ENCODE data around the gene GSE1. TPM values are rescaled to one million over a fixed set of nuclear protein-coding genes. Genes with fewer than 3 reads are reported as not detected.

The GSE1 gene
- polyA plus RNA-seq, 1 donor (not counting 4 experiments of a cell fraction or from before 2014, with no cell fraction given): 5.0 TPM

- Histone ChIP-seq H3K4me3 (ENCODE audit: control insufficient read depth in 2 of 3, extremely low read depth in 1 of 3, insufficient read depth in 2 of 3, low read depth in 1 of 3, low read length in 3 of 3) (no peak overlapping the region), H2AFZ (ENCODE audit: control insufficient read depth, low read length) (no peak overlapping the region), H3K36me3 (ENCODE audit: control insufficient read depth in 2 of 2, extremely low read depth in 1 of 2, insufficient read depth in 2 of 2, low read length in 2 of 2) (peaks cover 0 to 2% of the 10 kb centered on the region in 2 experiments), H3K27me3 (ENCODE audit: control insufficient read depth, extremely low read depth, insufficient read depth, low read length) (no peaks in the 10 kb centered on the region), H3K9me3 (ENCODE audit: control insufficient read depth, low read depth, low read length) (no peaks in the 10 kb centered on the region), H3K4me2 (ENCODE audit: control insufficient read depth, extremely low read depth, insufficient read depth, low read depth, low read length) (no peak overlapping the region), H3K27ac (ENCODE audit: control insufficient read depth, insufficient read depth, low read length) (no peak overlapping the region), H3K9me1 (ENCODE audit: control insufficient read depth, extremely low read depth, insufficient read depth, low read length) (no peaks in the 10 kb centered on the region), H3K79me2 (ENCODE audit: control insufficient read depth, insufficient read depth, low read length) (peaks cover 5% of the 10 kb centered on the region), H3K9ac (ENCODE audit: control insufficient read depth, extremely low read depth, insufficient read depth, low read length) (no peak overlapping the region), H4K20me1 (ENCODE audit: control insufficient read depth, extremely low read depth, insufficient read depth, low read length) (peaks cover 23% of the 10 kb centered on the region), H3K4me1 (ENCODE audit: control insufficient read depth, extremely low read depth, insufficient read depth, low read length) (peaks cover 35% of the 10 kb centered on the region)
- dilution Hi-C loops (cut with MboI; ENCODE audit: extremely low pct_ligation_motif_present, low sequenced_read_pairs): no loop called here
- no peak for FAIRE-seq
- no peak for DNase-seq (ENCODE audit: low read depth, low spot score)
- TF ChIP-seq CTCF (optimal IDR thresholded peaks at IDR 0.05 in 1 of 3, IDR thresholded peaks at IDR 0.05 in 1 of 3, conservative IDR thresholded peaks at IDR 0.05 in 1 of 3; ENCODE audit: extremely low read depth in 1 of 3, insufficient read depth in 2 of 3, low read length in 3 of 3): no peak
- TF ChIP-seq EZH2 (IDR thresholded peaks at IDR 0.05; ENCODE audit: low read length): no peak
Measured at GRCh38 chr16:85618521-85618920, 5.4 kb downstream of the GSE1 start.

- peaks cover 35% of the 10 kb centered on the region for H3K4me1 ChIP-seq (ENCODE audit: control insufficient read depth, extremely low read depth, insufficient read depth, low read length)
- H3K27me3 ChIP-seq (ENCODE audit: control insufficient read depth, extremely low read depth, insufficient read depth, low read length): no peaks in the 10 kb centered on the region
- H3K9me1 ChIP-seq (ENCODE audit: control insufficient read depth, extremely low read depth, insufficient read depth, low read length): no peaks in the 10 kb centered on the region
- FAIRE-seq: no peak
- H3K4me2 ChIP-seq (ENCODE audit: control insufficient read depth, extremely low read depth, insufficient read depth, low read depth, low read length): no peak overlapping the region
- TF ChIP-seq CTCF (optimal IDR thresholded peaks at IDR 0.05 in 1 of 3, IDR thresholded peaks at IDR 0.05 in 1 of 3, conservative IDR thresholded peaks at IDR 0.05 in 1 of 3; ENCODE audit: extremely low read depth in 1 of 3, insufficient read depth in 2 of 3, low read length in 3 of 3) (no peak), EZH2 (IDR thresholded peaks at IDR 0.05; ENCODE audit: low read length) (no peak)
- no peaks in the 10 kb centered on the region for H3K9me3 ChIP-seq (ENCODE audit: control insufficient read depth, low read depth, low read length)
- H3K4me3 ChIP-seq (ENCODE audit: control insufficient read depth in 2 of 3, extremely low read depth in 1 of 3, insufficient read depth in 2 of 3, low read depth in 1 of 3, low read length in 3 of 3): no peak overlapping the region
- dilution Hi-C loops (cut with MboI; ENCODE audit: extremely low pct_ligation_motif_present, low sequenced_read_pairs): no loop called here
- H3K79me2 ChIP-seq (ENCODE audit: control insufficient read depth, insufficient read depth, low read length): peaks cover 5% of the 10 kb centered on the region
- no peak overlapping the region for H3K27ac ChIP-seq (ENCODE audit: control insufficient read depth, insufficient read depth, low read length)
- no peak overlapping the region for H3K9ac ChIP-seq (ENCODE audit: control insufficient read depth, extremely low read depth, insufficient read depth, low read length)
- peaks cover 26% of the 10 kb centered on the region for H4K20me1 ChIP-seq (ENCODE audit: control insufficient read depth, extremely low read depth, insufficient read depth, low read length)
- peaks cover 0 to 2% of the 10 kb centered on the region in 2 experiments for H3K36me3 ChIP-seq (ENCODE audit: control insufficient read depth in 2 of 2, extremely low read depth in 1 of 2, insufficient read depth in 2 of 2, low read length in 2 of 2)
- DNase-seq (ENCODE audit: low read depth, low spot score): no peak
- H2AFZ ChIP-seq (ENCODE audit: control insufficient read depth, low read length): no peak overlapping the region
Measured at GRCh38 chr16:85619101-85619891, 6.2 kb downstream of the GSE1 start.

Measured in keratinocyte (primary cell).